Hematopoietic multipotent progenitor cell treated with erythropoietin and hydrocortisone succinate and interleukin-3 and kit ligand, for 6 days (in vitro differentiated cells): ENCODE results near the gene TAS2R42.

Experiments used
- DNase-seq: peaks from one replicate; pipeline ENCODE4 v3.0.0-alpha.2; 2015

The TAS2R42 gene

GRCh38 chr12:11186837-11187236 is at the start of gene TAS2R42:
TSS of gene TAS2R42 (minus strand) at chr12:11186937. CDS start at chr12:11186937, 0 bp downstream.
- no peak for DNase-seq

GRCh38 chr12:11233532-11233931 is 46.8 kb upstream of the TAS2R42 start:
- no peak for DNase-seq

GRCh38 chr12:11228296-11228879 is 41.7 kb upstream of the TAS2R42 start:
- DNase-seq = peak; percentile 74

GRCh38 chr12:11227373-11227772 is 40.6 kb upstream of the TAS2R42 start:
- DNase-seq = no peak

GRCh38 chr12:11209113-11209512 is 22.4 kb upstream of the TAS2R42 start:
- DNase-seq = peak; percentile 2

- no peak for DNase-seq
Measured at GRCh38 chr12:11204173-11204572, 17.4 kb upstream of the TAS2R42 start.

- no peak for DNase-seq
Measured at GRCh38 chr12:11202811-11203210, 16.1 kb upstream of the TAS2R42 start.

GRCh38 chr12:11183011-11183410 is 3.7 kb downstream of the TAS2R42 start:
- DNase-seq = no peak

- no peak for DNase-seq
Measured at GRCh38 chr12:11182529-11182928, 4.2 kb downstream of the TAS2R42 start.

GRCh38 chr12:11178250-11178649 is 8.5 kb downstream of the TAS2R42 start:
- no peak for DNase-seq

GRCh38 chr12:11174022-11174421 is 12.7 kb downstream of the TAS2R42 start:
- DNase-seq = no peak

- DNase-seq = peak; percentile 57
Measured at GRCh38 chr12:11171969-11172675, 14.6 kb downstream of the TAS2R42 start.

GRCh38 chr12:11171145-11171968 is 15.4 kb downstream of the TAS2R42 start, which contains the start of gene SMIM10L1:
TSS of gene SMIM10L1 (plus strand) at chr12:11171194. CDS start at chr12:11171357, 163 bp downstream.
- DNase-seq = peak; percentile 97

- DNase-seq = no peak
Measured at GRCh38 chr12:11170810-11171144, 16.0 kb downstream of the TAS2R42 start.

- no peak for DNase-seq
Measured at GRCh38 chr12:11166300-11166699, 20.4 kb downstream of the TAS2R42 start.

- DNase-seq = no peak
Measured at GRCh38 chr12:11164384-11164783, 22.4 kb downstream of the TAS2R42 start.

GRCh38 chr12:11162502-11162901 is 24.2 kb downstream of the TAS2R42 start:
- peak; percentile 35 for DNase-seq

GRCh38 chr12:11158885-11159444 is 27.8 kb downstream of the TAS2R42 start:
- DNase-seq = no peak

GRCh38 chr12:11154400-11154925 is 32.3 kb downstream of the TAS2R42 start:
- no peak for DNase-seq

GRCh38 chr12:11152725-11153124 is 34.0 kb downstream of the TAS2R42 start:
- no peak for DNase-seq

- no peak for DNase-seq
Measured at GRCh38 chr12:11150832-11151231, 35.9 kb downstream of the TAS2R42 start.

GRCh38 chr12:11147420-11147819 is 39.3 kb downstream of the TAS2R42 start:
- DNase-seq = no peak

GRCh38 chr12:11144297-11144696 is 42.4 kb downstream of the TAS2R42 start:
- DNase-seq = no peak
